GM21526 (cell line): ENCODE measurements around the gene SAMD8.

ENCODE experiments used
- ATAC-seq: cut with Tn5 transposase; IDR thresholded peaks from one replicate; pipeline ENCODE4 v1.9.1; 2021; ENCODE audit warnings: moderate library complexity; ENCODE audit not compliant: unreplicated experiment, low FRiP score

The SAMD8 gene

DNA sequence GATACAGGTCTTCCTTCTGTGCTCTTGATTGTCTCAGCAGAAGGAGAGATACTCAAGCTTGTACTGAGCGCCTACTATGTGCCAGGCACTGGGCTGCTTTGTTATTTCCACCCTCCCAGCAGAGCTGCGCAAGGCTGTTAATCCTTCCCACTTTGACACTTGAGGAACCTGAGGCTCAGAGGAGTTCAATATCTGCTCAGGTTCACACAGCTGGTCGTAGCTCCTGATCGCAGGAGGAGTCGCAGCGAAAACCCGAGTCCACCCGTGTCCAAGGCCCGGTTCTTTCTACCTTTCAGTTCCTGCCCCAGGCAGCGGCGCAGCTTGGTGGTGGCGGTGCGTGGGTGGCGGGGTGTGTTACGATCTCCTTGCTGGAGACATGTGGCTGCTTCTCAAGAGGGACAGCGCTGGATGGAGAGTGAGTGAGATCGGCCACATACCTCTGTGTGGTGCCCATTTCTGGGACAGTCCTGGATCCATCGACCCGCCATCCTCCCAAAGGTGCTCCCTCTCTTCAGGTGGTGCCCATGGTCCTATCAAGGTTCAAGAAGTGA, 26.5 kb upstream of the SAMD8 start:
- ATAC-seq: no peak

DNA sequence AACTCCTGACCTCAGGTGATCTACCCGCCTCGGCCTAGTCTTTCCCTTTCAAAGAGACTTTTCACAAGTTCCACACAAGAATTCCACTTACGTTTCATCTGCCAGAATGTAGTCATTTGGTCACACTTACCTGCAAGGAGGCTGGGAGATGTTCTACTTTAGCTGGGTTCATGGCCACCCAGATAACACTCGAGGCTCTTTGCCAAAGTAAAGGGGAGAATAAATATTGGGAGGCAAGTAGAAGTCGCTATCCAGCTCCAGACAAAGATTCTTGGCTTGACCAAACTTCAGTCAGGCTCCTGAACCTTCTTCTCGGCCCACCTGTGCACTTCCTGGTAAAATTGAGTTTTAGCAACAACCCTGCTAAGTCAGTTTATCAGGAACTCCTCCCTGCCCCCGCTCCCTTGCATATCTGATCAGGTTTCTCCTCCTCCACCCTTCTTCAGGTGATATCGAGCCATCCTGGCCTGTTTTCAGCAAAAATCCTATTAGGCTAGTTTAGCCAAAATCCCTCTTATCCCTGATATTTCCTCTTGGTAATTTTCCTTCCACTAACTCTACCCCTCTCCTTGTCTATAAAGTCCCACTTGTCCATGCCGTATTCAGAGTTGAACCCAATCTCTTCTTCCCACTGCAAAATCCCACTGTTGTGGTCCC, 25.1 kb upstream of the SAMD8 start:
- no peak for ATAC-seq

DNA sequence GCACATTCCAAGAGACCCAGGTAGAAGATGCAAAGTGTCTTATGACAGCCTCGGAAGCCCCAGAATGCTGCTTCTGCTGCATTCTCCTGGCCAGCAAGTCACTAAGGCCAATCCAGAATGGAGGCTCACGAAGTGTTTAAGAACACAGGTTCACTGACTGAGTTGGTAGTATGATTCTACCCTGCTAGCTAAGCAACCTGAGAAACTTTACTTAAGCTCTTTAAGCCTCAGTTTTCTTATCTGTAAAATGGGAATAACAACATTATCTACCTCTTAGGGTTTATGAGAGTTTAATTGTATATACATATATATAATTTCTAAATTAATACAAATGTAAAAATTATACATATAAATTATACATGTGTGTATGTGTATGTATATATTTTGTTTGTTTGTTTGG, 22.8 kb upstream of the SAMD8 start:
- no peak for ATAC-seq

DNA sequence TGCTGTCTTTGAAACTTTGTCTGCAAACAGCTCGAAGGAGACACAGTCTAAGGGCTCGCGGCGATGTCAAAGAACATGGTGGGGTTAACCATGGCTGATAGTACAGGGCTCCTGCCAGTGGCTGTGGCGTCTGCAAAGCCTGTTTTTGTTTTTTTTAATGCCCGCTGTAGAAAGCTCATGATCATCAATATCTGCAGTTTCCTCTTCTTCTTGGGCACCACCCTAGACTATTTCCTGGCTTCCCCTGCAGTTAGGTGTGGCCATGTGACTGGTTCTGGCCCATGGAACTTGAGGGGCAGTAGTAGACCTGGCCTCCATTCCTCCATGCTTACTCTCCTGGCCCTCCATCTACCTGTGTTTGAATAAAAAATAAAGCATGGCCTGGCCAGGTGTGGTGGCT, 21.8 kb upstream of the SAMD8 start:
- no peak for ATAC-seq

DNA sequence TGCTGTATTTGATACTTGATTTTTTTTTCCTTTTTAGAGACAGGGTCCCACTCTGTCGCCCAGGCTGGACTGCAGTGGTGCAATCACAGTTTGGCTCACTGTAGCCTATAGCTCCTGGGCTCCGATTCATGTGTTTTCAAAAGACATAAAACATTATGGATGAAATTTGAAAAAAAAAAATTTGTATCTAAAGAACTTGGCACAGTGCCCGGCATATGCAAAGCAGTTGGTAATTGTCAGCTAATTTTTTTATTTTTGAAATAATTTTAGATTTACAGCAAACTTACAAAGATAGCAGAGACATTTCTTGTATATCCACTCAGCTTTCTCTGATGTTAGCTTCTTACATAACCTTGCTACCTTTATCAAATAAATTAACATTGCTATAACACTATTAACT, 20.3 kb upstream of the SAMD8 start:
- ATAC-seq: no peak

DNA sequence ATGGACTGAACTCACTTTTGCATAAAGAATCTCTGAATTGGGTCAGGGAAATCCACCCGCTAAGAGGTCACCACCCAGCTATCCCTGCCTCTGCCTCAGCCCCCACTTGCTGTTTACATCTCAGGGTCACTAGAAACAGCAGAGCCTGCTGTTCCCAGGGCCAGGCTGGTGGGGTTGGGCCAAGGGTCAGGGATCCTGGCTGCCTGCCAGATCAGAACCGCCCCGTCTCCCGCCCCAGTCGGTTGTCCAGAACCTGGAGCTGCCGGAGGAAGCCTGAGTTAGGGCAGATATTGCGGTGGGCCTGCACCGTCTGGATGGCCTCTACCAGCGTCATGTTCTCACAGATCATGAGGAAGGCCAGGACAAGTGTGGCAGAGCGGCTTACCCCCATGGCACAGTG, 17.0 kb upstream of the SAMD8 start:
- no peak for ATAC-seq

DNA sequence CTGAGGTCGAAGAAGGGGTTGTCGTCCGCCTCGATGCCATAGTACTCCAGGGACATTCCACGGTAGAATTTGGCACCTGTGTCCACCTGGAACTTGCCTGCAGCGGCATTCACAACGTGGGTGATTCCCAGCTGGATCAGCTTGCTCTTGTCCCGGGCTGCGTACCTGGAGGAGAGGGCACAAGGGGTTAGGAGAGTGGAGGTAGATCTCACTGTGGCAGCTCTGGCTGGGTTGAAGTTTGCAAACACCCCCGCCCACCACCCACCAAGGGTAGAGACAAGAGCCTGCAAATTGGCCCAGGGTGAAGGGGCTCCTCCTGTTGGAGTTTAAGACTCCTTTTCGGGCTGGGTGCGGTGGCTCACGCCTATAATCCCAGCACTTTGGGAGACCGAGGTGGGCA, 15.8 kb upstream of the SAMD8 start:
- no peak for ATAC-seq

DNA sequence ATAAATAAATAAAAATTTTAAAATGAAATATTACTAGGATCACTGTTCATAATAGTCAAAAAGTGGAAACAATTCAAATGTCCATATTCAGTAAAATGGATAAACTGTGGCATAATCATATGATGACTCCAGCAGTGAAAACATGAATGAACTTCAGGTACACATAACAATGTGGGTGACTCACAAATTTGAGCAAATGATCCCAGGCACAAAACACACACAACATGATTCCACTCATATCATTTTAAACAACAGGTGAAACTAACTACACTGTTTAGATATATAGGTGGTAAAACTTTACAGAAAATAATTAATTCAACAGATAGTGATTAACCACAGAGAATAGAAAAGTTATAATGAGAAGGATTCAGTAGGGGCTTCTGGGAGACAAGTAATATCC, 14.7 kb upstream of the SAMD8 start:
- ATAC-seq: no peak

DNA sequence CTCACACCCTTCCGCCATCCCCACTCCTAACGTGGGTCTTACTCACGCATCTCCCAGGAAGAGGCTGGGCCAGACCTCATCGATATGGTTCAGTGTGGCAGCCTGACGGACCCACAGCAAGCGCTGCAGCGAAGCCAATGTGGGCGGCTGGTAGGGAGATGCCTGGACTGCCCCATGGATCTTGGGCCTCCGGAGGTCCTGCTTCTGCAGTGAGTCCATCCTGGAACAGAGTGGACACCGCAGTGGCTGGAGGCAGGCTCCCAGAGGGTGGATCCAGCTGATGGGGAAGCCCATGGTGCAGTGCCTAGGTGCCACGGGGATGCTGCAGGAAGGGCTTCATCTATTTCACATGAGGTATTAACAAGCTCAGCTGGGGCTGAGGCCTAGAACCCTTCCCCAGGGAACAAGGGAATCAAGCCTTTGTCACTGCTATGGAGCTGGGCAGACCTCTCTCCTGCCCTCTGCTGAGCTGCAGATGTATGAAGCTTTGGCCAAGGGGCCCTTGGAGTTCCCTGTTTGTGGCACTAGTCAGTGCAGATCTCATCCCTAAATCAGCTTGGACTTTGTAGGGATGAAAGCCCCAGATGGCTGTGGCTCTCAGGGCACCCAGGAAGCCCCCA, 13.7 kb upstream of the SAMD8 start:
- ATAC-seq: no peak

DNA sequence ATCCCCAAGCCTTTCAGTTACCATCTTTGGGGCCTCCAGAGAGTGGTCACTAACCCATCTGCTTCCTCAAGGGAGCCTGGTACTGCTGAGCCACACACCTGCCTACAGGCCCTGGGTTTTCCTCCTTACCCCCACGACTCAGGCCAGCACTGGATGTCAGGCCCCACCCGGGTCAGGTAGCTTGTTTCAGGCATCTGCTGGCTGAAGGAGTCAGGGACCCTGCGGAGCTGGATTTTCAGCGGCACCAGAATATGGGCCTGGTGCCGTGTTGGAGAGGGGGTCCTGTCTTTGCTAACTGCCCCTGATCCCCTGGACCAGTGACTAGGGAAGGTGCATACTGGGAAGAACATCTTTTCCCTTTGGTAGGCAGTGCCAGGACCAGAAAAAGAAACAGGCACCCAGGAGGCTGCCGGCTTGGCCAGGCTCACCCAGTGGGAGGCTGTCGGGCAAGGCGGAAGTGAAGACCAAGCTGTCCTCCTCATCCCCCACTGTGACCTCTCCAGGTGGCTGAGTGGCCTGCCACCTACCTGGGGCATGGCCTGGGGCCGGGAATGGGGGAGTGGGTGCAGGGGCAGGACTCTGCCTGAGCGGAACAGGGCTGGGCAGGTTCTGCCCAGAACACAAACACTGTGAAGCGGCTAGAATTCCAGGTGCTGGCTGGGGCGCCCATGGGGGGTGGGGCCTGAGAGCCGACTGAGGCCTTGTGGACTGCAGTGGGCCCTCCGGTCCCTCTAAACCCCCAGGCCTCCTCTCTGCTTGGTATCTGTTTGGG, 12.4 kb upstream of the SAMD8 start:
- ATAC-seq: no peak

GRCh38 chr10:75099952-75100763, 11.3 kb upstream of the SAMD8 start:
- ATAC-seq: peak; percentile 66

- no peak for ATAC-seq
These were observed 10.6 kb upstream of the SAMD8 start for GRCh38 chr10:75100764-75101291.

- no peak for ATAC-seq
These were observed 9.8 kb upstream of the SAMD8 start for GRCh38 chr10:75101416-75102251.

- ATAC-seq: no peak
These were observed 8.4 kb upstream of the SAMD8 start for GRCh38 chr10:75102830-75103673.

DNA sequence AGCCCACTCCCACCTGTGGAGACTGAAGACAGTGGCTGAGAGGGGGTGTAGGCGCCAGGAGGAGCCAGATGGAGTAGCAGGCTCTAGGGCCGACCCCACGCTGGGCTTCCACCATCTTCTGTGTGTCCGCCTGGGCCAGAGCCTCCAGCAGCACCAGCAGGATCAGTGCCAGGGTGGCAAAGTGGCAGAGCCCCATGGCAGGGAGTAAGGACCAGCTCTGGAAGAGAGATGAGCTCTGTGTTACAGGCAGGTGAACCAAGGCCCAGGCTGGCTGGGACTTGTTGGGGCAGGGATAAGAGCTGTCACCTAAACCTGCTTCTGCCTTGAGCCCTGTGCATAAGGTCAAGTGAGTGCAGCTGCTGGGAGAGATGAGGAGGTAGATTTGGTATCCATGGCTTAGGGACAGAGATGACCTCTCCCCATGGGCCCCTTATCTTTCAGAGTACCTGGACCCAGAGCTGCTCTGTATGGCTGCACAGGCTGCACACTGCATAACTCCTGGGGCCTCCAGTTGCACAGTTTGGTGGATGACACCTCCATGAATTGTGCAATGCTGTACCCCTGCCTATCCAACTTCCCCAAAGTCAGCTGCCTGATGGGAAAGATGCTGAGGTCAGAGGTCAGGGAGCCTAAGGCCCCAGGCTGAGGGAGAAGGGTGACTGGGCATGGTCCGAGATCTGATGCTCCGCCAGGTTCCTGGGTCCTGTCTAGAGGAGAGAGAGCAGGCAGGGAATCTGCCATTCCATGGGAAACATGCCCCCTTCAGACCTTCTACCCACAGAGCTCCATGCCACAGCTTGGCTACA, 7.4 kb upstream of the SAMD8 start:
- no peak for ATAC-seq

DNA sequence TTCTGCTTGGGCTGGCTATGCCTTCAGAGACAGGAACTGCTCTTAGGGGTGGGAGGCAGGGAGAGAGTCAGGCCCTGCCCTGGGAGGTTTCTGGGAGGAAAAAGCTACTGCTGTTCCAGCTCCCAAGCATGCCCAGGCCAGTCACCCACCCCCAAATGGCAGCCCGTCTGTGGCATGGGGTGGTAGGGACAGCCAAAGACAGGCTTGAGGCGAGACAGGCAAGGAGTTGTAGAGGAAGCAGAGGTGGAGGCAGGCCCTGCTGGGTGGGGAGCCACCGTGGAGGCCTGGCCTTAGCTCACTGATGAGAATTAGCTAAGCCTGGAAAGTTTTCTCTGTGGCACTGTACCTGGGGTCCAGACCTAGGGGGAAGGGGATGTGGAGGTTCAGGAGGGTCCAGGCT, 6.6 kb upstream of the SAMD8 start:
- ATAC-seq: no peak

- no peak for ATAC-seq
These were observed 5.8 kb upstream of the SAMD8 start for GRCh38 chr10:75105576-75106197.

GRCh38 chr10:75106242-75106641, 5.2 kb upstream of the SAMD8 start:
- no peak for ATAC-seq
